Smooth muscle cell (in vitro differentiated cells): ENCODE data around the gene DDX50. TPM values are rescaled to one million over a fixed set of nuclear protein-coding genes. Genes with fewer than 3 reads are reported as not detected.
A peak's percentile ranks its signal among the peaks of the same experiment; 100 is the strongest.

Source experiments
- DNase-seq: peaks from one replicate; lab custom pipeline; 2025; ENCODE audit not compliant: unreplicated experiment; lab: John Stamatoyannopoulos, UW
- H2AFZ ChIP-seq: fragments of 200-600 bp; sonication (generic); 2 replicates; pipeline ENCODE4 v1.6.0; 2016; ENCODE audit warnings: antibody characterized with exemption, low read depth, mild to moderate bottlenecking
- H3F3A ChIP-seq: fragments of 200-600 bp; sonication (generic); 2 replicates; pipeline ENCODE4 v1.6.0; 2017; ENCODE audit warnings: antibody characterized with exemption, low read depth
- H3K27ac ChIP-seq: fragments of 200-600 bp; sonication (generic); 2 replicates; pipeline ENCODE4 v1.5.1; 2016; ENCODE audit warnings: low read depth, mild to moderate bottlenecking
- H3K27me3 ChIP-seq: fragments of 200-600 bp; sonication (generic); 2 replicates; pipeline ENCODE4 v1.6.1; 2016; ENCODE audit warnings: low read depth, mild to moderate bottlenecking
- H3K36me3 ChIP-seq: fragments of 200-600 bp; sonication (generic); 2 replicates; pipeline ENCODE4 v1.5.1; 2016; ENCODE audit warnings: low read depth
- H3K4me1 ChIP-seq: fragments of 200-600 bp; sonication (generic); 2 replicates; pipeline ENCODE4 v1.5.1; 2016; ENCODE audit warnings: low read depth
- H3K4me2 ChIP-seq: fragments of 200-600 bp; sonication (generic); 2 replicates; pipeline ENCODE4 v1.6.0; 2016; ENCODE audit warnings: mild to moderate bottlenecking
- H3K4me3 ChIP-seq: fragments of 200-600 bp; sonication (generic); 2 replicates; pipeline ENCODE4 v1.5.1; 2016; ENCODE audit warnings: mild to moderate bottlenecking
- H3K79me2 ChIP-seq: fragments of 200-600 bp; sonication (generic); 2 replicates; pipeline ENCODE4 v1.6.0; 2016; ENCODE audit warnings: low read depth, mild to moderate bottlenecking
- H3K9ac ChIP-seq: fragments of 200-600 bp; sonication (generic); 2 replicates; pipeline ENCODE4 v1.6.0; 2016; ENCODE audit warnings: low read depth
- H3K9me3 ChIP-seq: fragments of 200-600 bp; sonication (generic); replicated peaks from 2 replicates; pipeline ENCODE4 v1.5.1; 2016; ENCODE audit warnings: low read depth
- H4K20me1 ChIP-seq: fragments of 200-600 bp; sonication (generic); 2 replicates; pipeline ENCODE4 v1.6.0; 2016; ENCODE audit warnings: low read depth
- CTCF ChIP-seq: fragments of 200-600 bp; sonication (generic); IDR thresholded peaks from 2 replicates; pipeline ENCODE4 v1.5.1; 2017; ENCODE audit warnings: borderline replicate concordance, mild to moderate bottlenecking, antibody characterized with exemption; ENCODE audit not compliant: insufficient read depth, poor library complexity, severe bottlenecking
- WGBS: methylation state at CpG from one replicate; pipeline ENCODE4 v1.1.7; 2016; ENCODE audit warnings: low lambda C conversion rate; 5-methylcytosine and 5-hydroxymethylcytosine counted together
- polyA plus RNA-seq: library from polyadenylated mRNA; unstranded; fragments of >200 nt; fragmentation: Nextera tagmentation; extraction: Ambion mirVana; gene quantifications from 2 replicates; pipeline ENCODE4 v1.2.1, GENCODE V29; 2016
- total RNA-seq: library from RNA; depleted of rRNA; stranded (reverse); fragments of >200 nt; gene quantifications from 2 replicates; pipeline ENCODE4 v1.2.3, GENCODE V29; 2014

The DDX50 gene
- total and polyA plus RNA-seq, 2 experiments from 2014 or later = 35.9 to 42.9 TPM

- 33% methylated on average over 7 of the region's 7 CpGs for WGBS
- peaks cover 13% of the 10 kb centered on the region for H3K36me3 ChIP-seq
- no peak for DNase-seq
Measured at GRCh38 chr10:68957284-68957615, 56.1 kb downstream of the DDX50 start.

GRCh38 chr10:68957654-68958053 is 56.5 kb downstream of the DDX50 start:
- peaks cover 10% of the 10 kb centered on the region for H3K4me1 ChIP-seq
- no peak for DNase-seq
- no peaks in the 10 kb centered on the region for H3K27me3 ChIP-seq
- WGBS = 60% methylated on average over 3 of the region's 3 CpGs
- H3K9me3 ChIP-seq = no peaks in the 10 kb centered on the region
- H3K4me3 ChIP-seq = peak overlapping the region; percentile 71
- TF ChIP-seq CTCF = no peak
- H3K36me3 ChIP-seq = peaks cover 17% of the 10 kb centered on the region
- H3K4me2 ChIP-seq = peak overlapping the region; percentile 90
- H3F3A ChIP-seq = no peaks in the 10 kb centered on the region
- H2AFZ ChIP-seq = no peak overlapping the region
- H3K27ac ChIP-seq = peak overlapping the region; percentile 89
- peak overlapping the region; percentile 76 for H3K9ac ChIP-seq
- H3K79me2 ChIP-seq = peaks cover 59% of the 10 kb centered on the region
- peaks cover 50% of the 10 kb centered on the region for H4K20me1 ChIP-seq

More at GRCh38 chr10:68957284-68957615, 56.1 kb downstream of the DDX50 start:
- Histone ChIP-seq H3K27me3 (no peaks in the 10 kb centered on the region), H3K4me2 (peak overlapping the region; percentile 90), H3K9me3 (no peaks in the 10 kb centered on the region), H2AFZ (no peak overlapping the region), H3K9ac (peak overlapping the region; percentile 76), H3K79me2 (peaks cover 55% of the 10 kb centered on the region), H4K20me1 (peaks cover 46% of the 10 kb centered on the region), H3K27ac (peak overlapping the region; percentile 89), H3K4me3 (peak overlapping the region; percentile 71), H3K4me1 (peaks cover 10% of the 10 kb centered on the region), H3F3A (no peaks in the 10 kb centered on the region)
- no peak for TF ChIP-seq CTCF

- DNase-seq = no peak
- peaks cover 77% of the 10 kb centered on the region for H3K79me2 ChIP-seq
- peaks cover 57% of the 10 kb centered on the region for H4K20me1 ChIP-seq
- H3F3A ChIP-seq = no peaks in the 10 kb centered on the region
- peaks cover 10% of the 10 kb centered on the region for H3K4me1 ChIP-seq
- 99% methylated on average over 4 of the region's 4 CpGs for WGBS
- no peak overlapping the region for H3K9ac ChIP-seq
- H3K27ac ChIP-seq = peak overlapping the region; percentile 1
- H3K9me3 ChIP-seq = no peaks in the 10 kb centered on the region
- H3K4me3 ChIP-seq = no peak overlapping the region
- H2AFZ ChIP-seq = no peak overlapping the region
- no peak for TF ChIP-seq CTCF
- no peaks in the 10 kb centered on the region for H3K27me3 ChIP-seq
- H3K4me2 ChIP-seq = no peak overlapping the region
- H3K36me3 ChIP-seq = peaks cover 26% of the 10 kb centered on the region
Measured at GRCh38 chr10:68959695-68960527, 58.8 kb downstream of the DDX50 start.

- Histone ChIP-seq H3K79me2 (peaks cover 76% of the 10 kb centered on the region), H3F3A (no peaks in the 10 kb centered on the region), H3K4me1 (no peaks in the 10 kb centered on the region), H4K20me1 (peaks cover 48% of the 10 kb centered on the region), H3K9ac (no peak overlapping the region), H3K4me3 (no peak overlapping the region), H3K27ac (no peak overlapping the region), H3K36me3 (peaks cover 52% of the 10 kb centered on the region), H3K4me2 (no peak overlapping the region), H3K9me3 (no peaks in the 10 kb centered on the region), H3K27me3 (no peaks in the 10 kb centered on the region), H2AFZ (no peak overlapping the region)
- 96% methylated on average over 4 of the region's 4 CpGs for WGBS
- no peak for DNase-seq
- TF ChIP-seq CTCF = no peak
Measured at GRCh38 chr10:68963151-68963550, 62.0 kb downstream of the DDX50 start.
